ENCODE measurements around the gene UBE2R2. TPM values are rescaled to one million over a fixed set of nuclear protein-coding genes. Genes with fewer than 3 reads are reported as not detected.

Gene UBE2R2
- total and polyA plus RNA-seq, 10 of the 15 experiments (the other 5 are each of a cell fraction or from before 2014, with no cell fraction given): 7.2 to 32.8 (median 17.2) TPM

GRCh38 chr9:33934188-33934878, 117.4 kb downstream of the UBE2R2 start:
- Histone ChIP-seq H3K4me2 (ENCODE audit: control insufficient read depth, insufficient read depth) (no peak overlapping the region), H3K9me3 (replicated peaks; ENCODE audit: control insufficient read depth, insufficient read depth, low read length) (no peaks in the 10 kb centered on the region), H3K4me3 (no peak overlapping the region), H3K79me2 (ENCODE audit: control insufficient read depth, insufficient read depth, low read length) (no peaks in the 10 kb centered on the region), H3K9ac (ENCODE audit: control insufficient read depth, insufficient read depth, low read length) (no peak overlapping the region), H3K36me3 (ENCODE audit: control insufficient read depth in 2 of 2, insufficient read depth in 2 of 2, low read length in 1 of 2) (peaks cover 31 to 35% of the 10 kb centered on the region in 2 experiments), H3K4me1 (ENCODE audit: control insufficient read depth, insufficient read depth, low read length) (no peaks in the 10 kb centered on the region), H2AFZ (ENCODE audit: control insufficient read depth, low read depth, low read length) (no peak overlapping the region), H3K27me3 (replicated peaks in 1 of 2; ENCODE audit: control insufficient read depth in 2 of 2, insufficient read depth in 2 of 2, low read length in 1 of 2) (no peaks in the 10 kb centered on the region), H3K27ac (ENCODE audit: control insufficient read depth, insufficient read depth) (no peak overlapping the region), H4K20me1 (ENCODE audit: control insufficient read depth, insufficient read depth) (no peaks in the 10 kb centered on the region)
- TSS peak; percentile 13 for BruUV-seq (replicated peaks)
- no peak for ATAC-seq
- FAIRE-seq: no peak
- DNase-seq (ENCODE audit: low read depth, low spot score): no peak
- SMC1A ChIA-PET (ENCODE audit: uncharacterized antibody, unreplicated experiment): no interaction called here
- POLR2A ChIA-PET: no interaction called here
- in situ Hi-C loops (cut with MboI): no loop called here
- intact Hi-C loops (cut with micrococcal nuclease; ENCODE audit: unreplicated experiment): no loop called here
- 83% methylated on average over 5 of the region's 5 CpGs for WGBS (ENCODE audit: insufficient coverage, insufficient replicate concordance, low lambda C conversion rate, missing lambda C conversion rate)
- RAD21 ChIA-PET (ENCODE audit: unreplicated experiment): no interaction called here
- CTCF ChIA-PET: interaction anchor here (0.6 to 1.5 kb wide), 3 partner anchors 73 to 282 kb away, joined by 3 to 7 read pairs (median 3); no protein-coding TSS in a partner anchor
- TF ChIP-seq ZSCAN29 (IDR thresholded peaks at IDR 0.05) (no peak), GABPA (IDR thresholded peaks at IDR 0.05; ENCODE audit: low read depth) (no peak), NR2C2 (IDR thresholded peaks at IDR 0.05; ENCODE audit: borderline replicate concordance, control insufficient read depth, insufficient read length, low read depth) (no peak), KDM1A (IDR thresholded peaks at IDR 0.05; ENCODE audit: borderline replicate concordance) (no peak), SMAD5 (IDR thresholded peaks at IDR 0.05; ENCODE audit: low read depth) (no peak), E2F4 (IDR thresholded peaks at IDR 0.05; ENCODE audit: low read depth, low read length) (no peak), HSF1 (IDR thresholded peaks at IDR 0.05; ENCODE audit: low read depth, low read length) (no peak), KLF5 (IDR thresholded peaks at IDR 0.05; ENCODE audit: partially characterized antibody) (no peak), SP1 (IDR thresholded peaks at IDR 0.05; ENCODE audit: low read depth, low read length) (no peak), STAT1 (conservative IDR thresholded peaks at IDR 0.05) (no peak), JUND (IDR thresholded peaks at IDR 0.05; ENCODE audit: low read depth, low read length) (no peak), CEBPB (IDR thresholded peaks at IDR 0.05; ENCODE audit: borderline replicate concordance in 1 of 2, low read depth in 2 of 2, low read length in 2 of 2) (no peak), PBX3 (IDR thresholded peaks at IDR 0.05; ENCODE audit: insufficient replicate concordance, low read depth, low read length) (no peak), ATF3 (IDR thresholded peaks at IDR 0.05; ENCODE audit: borderline replicate concordance, extremely low read depth, low read depth, low read length) (no peak), PRDM15 (CRISPR knock-in tag; IDR thresholded peaks at IDR 0.05) (no peak), TCF12 (IDR thresholded peaks at IDR 0.05; ENCODE audit: low read depth, low read length) (no peak)

Measured in GM12878 (cell line).